K562 (cell line): ENCODE measurements around the gene FZD4. TPM values are rescaled to one million over a fixed set of nuclear protein-coding genes. Genes with fewer than 3 reads are reported as not detected.

Experiments
- CBX3 ChIP-seq, 2 experiments: IDR thresholded peaks; 1 replicate in 1 of 2; 2 replicates in 1 of 2; pipeline ENCODE4 v1.6.1; 2012; ENCODE audit warnings: inconsistent platforms in 2 of 2, low read length in 2 of 2, borderline replicate concordance in 1 of 2, control low read depth in 1 of 2
- HDAC2 ChIP-seq: fragments of 450-650 bp; IDR thresholded peaks from 2 replicates; pipeline ENCODE4 v1.6.1; 2016; ENCODE audit warnings: mild to moderate bottlenecking
- MAFG ChIP-seq: fragments of 450-650 bp; conservative IDR thresholded peaks from 2 replicates; pipeline ENCODE4 v1.6.1; 2016; ENCODE audit warnings: missing genetic modification characterization, missing compliant biosample characterization
- MAFK ChIP-seq: IDR thresholded peaks from 2 replicates; pipeline ENCODE4 v1.6.1; 2011; ENCODE audit warnings: low read length, improper control_type of control experiment
- MAZ ChIP-seq, 2 experiments: fragments of 450-650 bp in 1 of 2; sonication (generic) in 1 of 2; formaldehyde crosslinking; IDR thresholded peaks in 1 of 2; conservative IDR thresholded peaks in 1 of 2; 2 replicates each; pipeline versions ENCODE4 v1.4.0 to v1.5.0; 2020; ENCODE audit warnings: mild to moderate bottlenecking in 1 of 2, missing genetic modification reagents in 1 of 2
- NR2C1 ChIP-seq, 2 experiments: fragments of 450-650 bp; IDR thresholded peaks; 2 replicates each; pipeline ENCODE4 v1.6.1; 2017; ENCODE audit warnings: mild to moderate bottlenecking in 2 of 2, antibody characterized with exemption in 1 of 2, inconsistent platforms in 1 of 2, missing compliant biosample characterization in 1 of 2, missing genetic modification characterization in 1 of 2
- SLC30A9 ChIP-seq: fragments of 250-450 bp; sonication (Bioruptor Pico); IDR thresholded peaks from 2 replicates; pipeline ENCODE4 v1.8.0; 2022; ENCODE audit warnings: mild to moderate bottlenecking, moderate library complexity
- SRF ChIP-seq, 2 experiments: fragments of 250-450, 450-650 bp in 1 of 2; sonication (Bioruptor Pico) in 1 of 2; sonication (generic) in 1 of 2; formaldehyde crosslinking; IDR thresholded peaks; 2 replicates each; pipeline versions ENCODE4 v1.5.0 to v1.5.1; 2020 to 2022; ENCODE audit warnings: mild to moderate bottlenecking in 1 of 2, missing genetic modification reagents in 1 of 2
- TAF15 ChIP-seq: fragments of 200-400 bp; formaldehyde crosslinking; IDR thresholded peaks from 2 replicates; pipeline ENCODE4 v1.6.1; 2017; ENCODE audit warnings: mild to moderate bottlenecking, low read depth, low read length, moderate library complexity
- ZNF133 ChIP-seq: fragments of 250-450 bp; sonication (Bioruptor Pico); IDR thresholded peaks from 2 replicates; pipeline ENCODE4 v1.4.0; 2020; ENCODE audit warnings: mild to moderate bottlenecking
- polyA plus RNA-seq, 8 experiments: library from polyadenylated mRNA; depleted of rRNA in 4 of 8; stranded (reverse) in 5 of 8; unstranded in 3 of 8; fragments of >200 nt; fragmentation: Nextera tagmentation in 2 of 8; fragmentation: Illumina TruSeq in 1 of 8; extraction: Ambion mirVana in 2 of 8; extraction: Trizol in 1 of 8; gene quantifications; 2 replicates each; pipeline versions ENCODE4 v1.2.1 to v1.2.3, GENCODE V29; 2011 to 2014; ENCODE audit warnings: inconsistent platforms in 1 of 8, missing spikeins in 1 of 8
- total RNA-seq, 7 experiments: library from RNA; depleted of rRNA in 6 of 7; stranded (reverse); fragments of >200 nt in 6 of 7; fragmentation: Illumina TruSeq in 2 of 7; extraction: Trizol in 2 of 7; gene quantifications; 2 replicates each; pipeline versions ENCODE4 v1.2.1 to v1.2.3, GENCODE V29; 2011 to 2021; ENCODE audit warnings: low replicate concordance in 1 of 7
- TF ChIP-seq, protein P1 (sequence below): fragments of 250-450 bp; sonication (Bioruptor Pico); IDR thresholded peaks from 2 replicates; pipeline ENCODE4 v1.5.0; 2021; ENCODE audit warnings: mild to moderate bottlenecking, borderline replicate concordance
- TF ChIP-seq, protein P2 (sequence below): fragments of 250-450 bp; sonication (Bioruptor Pico); IDR thresholded peaks from 2 replicates; pipeline ENCODE4 v1.8.0; 2022; ENCODE audit warnings: moderate library complexity, mild to moderate bottlenecking, inconsistent platforms
- TF ChIP-seq, protein P3 (sequence below): fragments of 250-450 bp; sonication (Bioruptor Pico); IDR thresholded peaks from 2 replicates; pipeline ENCODE4 v1.5.0; 2021
- TF ChIP-seq, protein P4 (sequence below), 2 experiments: fragments of 450-650 bp; IDR thresholded peaks; 2 replicates each; pipeline ENCODE4 v1.6.1; 2016
- TF ChIP-seq, protein P5 (sequence below): fragments of 250-450 bp; sonication (Bioruptor Pico); IDR thresholded peaks from 2 replicates; pipeline ENCODE4 v1.8.0; 2022; ENCODE audit warnings: inconsistent platforms
- TF ChIP-seq, protein P6 (sequence below): fragments of 250-450 bp; sonication (Bioruptor Pico); IDR thresholded peaks from 2 replicates; pipeline ENCODE4 v1.8.0; 2021; ENCODE audit warnings: borderline replicate concordance, mild to moderate bottlenecking, moderate library complexity; ENCODE audit not compliant: poor library complexity, severe bottlenecking

Gene FZD4
- total and polyA plus RNA-seq, 9 of the 15 experiments (the other 6 are each of a cell fraction or from before 2014, with no cell fraction given), result 1.2 to 7.9 (median 5.8) TPM

DNA sequence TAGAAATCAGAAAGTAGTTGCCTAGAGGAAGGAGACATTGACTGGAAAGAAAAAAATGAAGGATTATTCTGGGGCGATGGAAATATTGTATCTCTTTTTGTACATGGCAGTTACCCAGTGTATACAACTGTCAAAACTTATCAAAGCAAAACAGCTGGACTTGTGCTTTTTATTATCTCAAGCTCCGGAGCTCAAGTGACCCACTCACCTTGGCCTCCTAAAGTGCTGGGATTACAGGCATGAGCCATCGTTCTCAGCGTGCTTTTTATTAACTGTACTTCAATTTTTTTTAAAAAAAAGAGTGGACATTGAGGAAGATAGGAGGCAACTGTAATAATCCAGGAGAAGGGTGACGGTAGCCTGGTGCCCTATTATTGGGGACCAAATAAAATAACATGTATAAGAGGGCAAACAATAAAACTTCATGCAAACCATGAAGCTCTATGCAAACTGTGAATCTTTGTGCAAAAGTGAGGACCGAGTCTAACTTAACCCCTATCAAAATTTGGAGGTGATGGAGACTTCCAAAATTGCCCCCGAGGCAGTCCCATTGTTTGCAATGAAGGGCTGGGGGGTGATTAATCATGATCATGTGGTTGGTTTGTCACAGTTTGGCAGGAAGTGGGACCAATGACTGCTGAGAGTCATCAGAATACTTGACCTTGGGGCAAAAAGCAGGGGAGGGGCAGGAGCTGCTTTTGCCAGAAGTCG is 23.5 kb downstream of the FZD4 start (continued):
- TF ChIP-seq, protein P1, sequence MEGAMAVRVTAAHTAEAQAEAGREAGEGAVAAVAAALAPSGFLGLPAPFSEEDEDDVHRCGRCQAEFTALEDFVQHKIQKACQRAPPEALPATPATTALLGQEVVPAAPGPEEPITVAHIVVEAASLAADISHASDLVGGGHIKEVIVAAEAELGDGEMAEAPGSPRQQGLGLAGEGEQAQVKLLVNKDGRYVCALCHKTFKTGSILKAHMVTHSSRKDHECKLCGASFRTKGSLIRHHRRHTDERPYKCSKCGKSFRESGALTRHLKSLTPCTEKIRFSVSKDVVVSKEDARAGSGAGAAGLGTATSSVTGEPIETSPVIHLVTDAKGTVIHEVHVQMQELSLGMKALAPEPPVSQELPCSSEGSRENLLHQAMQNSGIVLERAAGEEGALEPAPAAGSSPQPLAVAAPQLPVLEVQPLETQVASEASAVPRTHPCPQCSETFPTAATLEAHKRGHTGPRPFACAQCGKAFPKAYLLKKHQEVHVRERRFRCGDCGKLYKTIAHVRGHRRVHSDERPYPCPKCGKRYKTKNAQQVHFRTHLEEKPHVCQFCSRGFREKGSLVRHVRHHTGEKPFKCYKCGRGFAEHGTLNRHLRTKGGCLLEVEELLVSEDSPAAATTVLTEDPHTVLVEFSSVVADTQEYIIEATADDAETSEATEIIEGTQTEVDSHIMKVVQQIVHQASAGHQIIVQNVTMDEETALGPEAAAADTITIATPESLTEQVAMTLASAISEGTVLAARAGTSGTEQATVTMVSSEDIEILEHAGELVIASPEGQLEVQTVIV, result no peak
- no peak for TF ChIP-seq ZNF133
- TF ChIP-seq MAFK, result no peak
- no peak for TF ChIP-seq MAFG (tag)
- peak in 1 of 2 experiments; percentile 66; a peak in 3 of 4 replicates for TF ChIP-seq MAZ (CRISPR knock-in tag; conservative IDR thresholded peaks at IDR 0.05 in 1 of 2, IDR thresholded peaks at IDR 0.05 in 1 of 2)
- peak; percentile 47; the same call in 1 of the 2 replicates for TF ChIP-seq HDAC2
- TF ChIP-seq SLC30A9 (CRISPR knock-in tag), result no peak
- TF ChIP-seq, protein P2, sequence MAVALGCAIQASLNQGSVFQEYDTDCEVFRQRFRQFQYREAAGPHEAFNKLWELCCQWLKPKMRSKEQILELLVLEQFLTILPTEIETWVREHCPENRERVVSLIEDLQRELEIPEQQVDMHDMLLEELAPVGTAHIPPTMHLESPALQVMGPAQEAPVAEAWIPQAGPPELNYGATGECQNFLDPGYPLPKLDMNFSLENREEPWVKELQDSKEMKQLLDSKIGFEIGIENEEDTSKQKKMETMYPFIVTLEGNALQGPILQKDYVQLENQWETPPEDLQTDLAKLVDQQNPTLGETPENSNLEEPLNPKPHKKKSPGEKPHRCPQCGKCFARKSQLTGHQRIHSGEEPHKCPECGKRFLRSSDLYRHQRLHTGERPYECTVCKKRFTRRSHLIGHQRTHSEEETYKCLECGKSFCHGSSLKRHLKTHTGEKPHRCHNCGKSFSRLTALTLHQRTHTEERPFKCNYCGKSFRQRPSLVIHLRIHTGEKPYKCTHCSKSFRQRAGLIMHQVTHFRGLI (CRISPR knock-in tag), result no peak
- TF ChIP-seq, protein P3, sequence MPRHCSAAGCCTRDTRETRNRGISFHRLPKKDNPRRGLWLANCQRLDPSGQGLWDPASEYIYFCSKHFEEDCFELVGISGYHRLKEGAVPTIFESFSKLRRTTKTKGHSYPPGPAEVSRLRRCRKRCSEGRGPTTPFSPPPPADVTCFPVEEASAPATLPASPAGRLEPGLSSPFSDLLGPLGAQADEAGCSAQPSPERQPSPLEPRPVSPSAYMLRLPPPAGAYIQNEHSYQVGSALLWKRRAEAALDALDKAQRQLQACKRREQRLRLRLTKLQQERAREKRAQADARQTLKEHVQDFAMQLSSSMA (CRISPR knock-in tag), result no peak
- TF ChIP-seq SRF (CRISPR knock-in tag; IDR thresholded peaks at IDR 0.05), result no peak
- TF ChIP-seq NR2C1 (IDR thresholded peaks at IDR 0.05), result no peak
- TF ChIP-seq NR2C1 (tag; IDR thresholded peaks at IDR 0.05), result peak; percentile 24; the same call in 1 of the 2 replicates
- TF ChIP-seq, protein P4, sequence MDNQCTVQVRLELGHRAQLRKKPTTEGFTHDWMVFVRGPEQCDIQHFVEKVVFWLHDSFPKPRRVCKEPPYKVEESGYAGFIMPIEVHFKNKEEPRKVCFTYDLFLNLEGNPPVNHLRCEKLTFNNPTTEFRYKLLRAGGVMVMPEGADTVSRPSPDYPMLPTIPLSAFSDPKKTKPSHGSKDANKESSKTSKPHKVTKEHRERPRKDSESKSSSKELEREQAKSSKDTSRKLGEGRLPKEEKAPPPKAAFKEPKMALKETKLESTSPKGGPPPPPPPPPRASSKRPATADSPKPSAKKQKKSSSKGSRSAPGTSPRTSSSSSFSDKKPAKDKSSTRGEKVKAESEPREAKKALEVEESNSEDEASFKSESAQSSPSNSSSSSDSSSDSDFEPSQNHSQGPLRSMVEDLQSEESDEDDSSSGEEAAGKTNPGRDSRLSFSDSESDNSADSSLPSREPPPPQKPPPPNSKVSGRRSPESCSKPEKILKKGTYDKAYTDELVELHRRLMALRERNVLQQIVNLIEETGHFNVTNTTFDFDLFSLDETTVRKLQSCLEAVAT (IDR thresholded peaks at IDR 0.05), result 0 out of 4 replicates have a peak, but pooled peaks of 1 of the 2 experiments have one; percentile 33
- no peak for TF ChIP-seq CBX3 (IDR thresholded peaks at IDR 0.05; ENCODE audit: borderline replicate concordance in 1 of 2, low read length in 2 of 2)
- no peak for TF ChIP-seq TAF15
- TF ChIP-seq, protein P5, sequence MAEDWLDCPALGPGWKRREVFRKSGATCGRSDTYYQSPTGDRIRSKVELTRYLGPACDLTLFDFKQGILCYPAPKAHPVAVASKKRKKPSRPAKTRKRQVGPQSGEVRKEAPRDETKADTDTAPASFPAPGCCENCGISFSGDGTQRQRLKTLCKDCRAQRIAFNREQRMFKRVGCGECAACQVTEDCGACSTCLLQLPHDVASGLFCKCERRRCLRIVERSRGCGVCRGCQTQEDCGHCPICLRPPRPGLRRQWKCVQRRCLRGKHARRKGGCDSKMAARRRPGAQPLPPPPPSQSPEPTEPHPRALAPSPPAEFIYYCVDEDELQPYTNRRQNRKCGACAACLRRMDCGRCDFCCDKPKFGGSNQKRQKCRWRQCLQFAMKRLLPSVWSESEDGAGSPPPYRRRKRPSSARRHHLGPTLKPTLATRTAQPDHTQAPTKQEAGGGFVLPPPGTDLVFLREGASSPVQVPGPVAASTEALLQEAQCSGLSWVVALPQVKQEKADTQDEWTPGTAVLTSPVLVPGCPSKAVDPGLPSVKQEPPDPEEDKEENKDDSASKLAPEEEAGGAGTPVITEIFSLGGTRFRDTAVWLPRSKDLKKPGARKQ (CRISPR knock-in tag), result no peak
- TF ChIP-seq, protein P6, sequence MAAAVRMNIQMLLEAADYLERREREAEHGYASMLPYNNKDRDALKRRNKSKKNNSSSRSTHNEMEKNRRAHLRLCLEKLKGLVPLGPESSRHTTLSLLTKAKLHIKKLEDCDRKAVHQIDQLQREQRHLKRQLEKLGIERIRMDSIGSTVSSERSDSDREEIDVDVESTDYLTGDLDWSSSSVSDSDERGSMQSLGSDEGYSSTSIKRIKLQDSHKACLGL (CRISPR knock-in tag), result no peak
